PC-9 (cell line): ENCODE results near the gene ZFAND4.

Experiments
- EZH2 ChIP-seq: fragments of 200-600 bp; sonication (generic); IDR thresholded peaks from 2 replicates; pipeline ENCODE4 v1.8.0; 2017; ENCODE audit warnings: antibody characterized with exemption, low read depth
- TF ChIP-seq, protein P1 (sequence below): fragments of 200-600 bp; sonication (generic); conservative IDR thresholded peaks from 2 replicates; pipeline ENCODE4 v1.6.1; 2017; ENCODE audit warnings: mixed run types, antibody characterized with exemption, mild to moderate bottlenecking, moderate library complexity

DNA sequence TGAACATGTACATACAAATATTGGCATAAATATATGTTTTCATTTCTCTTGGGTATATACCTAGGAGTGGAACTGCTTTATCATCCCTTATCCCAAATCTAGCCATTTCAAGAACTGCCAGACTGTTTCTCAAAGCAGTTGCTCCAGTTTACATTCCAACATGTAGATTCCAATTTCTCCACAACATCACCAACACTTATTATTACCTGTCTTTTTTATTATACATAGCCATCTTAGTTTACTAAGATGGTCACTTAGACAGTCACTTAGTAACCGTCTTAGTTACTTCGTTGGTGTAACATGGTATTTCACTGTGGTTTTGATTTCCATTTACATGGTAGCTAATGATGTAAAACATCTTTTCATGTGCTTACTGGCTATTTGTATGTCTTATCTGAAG is 82.7 kb downstream of the ZFAND4 start:
- TF ChIP-seq, protein P1, sequence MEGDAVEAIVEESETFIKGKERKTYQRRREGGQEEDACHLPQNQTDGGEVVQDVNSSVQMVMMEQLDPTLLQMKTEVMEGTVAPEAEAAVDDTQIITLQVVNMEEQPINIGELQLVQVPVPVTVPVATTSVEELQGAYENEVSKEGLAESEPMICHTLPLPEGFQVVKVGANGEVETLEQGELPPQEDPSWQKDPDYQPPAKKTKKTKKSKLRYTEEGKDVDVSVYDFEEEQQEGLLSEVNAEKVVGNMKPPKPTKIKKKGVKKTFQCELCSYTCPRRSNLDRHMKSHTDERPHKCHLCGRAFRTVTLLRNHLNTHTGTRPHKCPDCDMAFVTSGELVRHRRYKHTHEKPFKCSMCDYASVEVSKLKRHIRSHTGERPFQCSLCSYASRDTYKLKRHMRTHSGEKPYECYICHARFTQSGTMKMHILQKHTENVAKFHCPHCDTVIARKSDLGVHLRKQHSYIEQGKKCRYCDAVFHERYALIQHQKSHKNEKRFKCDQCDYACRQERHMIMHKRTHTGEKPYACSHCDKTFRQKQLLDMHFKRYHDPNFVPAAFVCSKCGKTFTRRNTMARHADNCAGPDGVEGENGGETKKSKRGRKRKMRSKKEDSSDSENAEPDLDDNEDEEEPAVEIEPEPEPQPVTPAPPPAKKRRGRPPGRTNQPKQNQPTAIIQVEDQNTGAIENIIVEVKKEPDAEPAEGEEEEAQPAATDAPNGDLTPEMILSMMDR, result no peak
- TF ChIP-seq EZH2, result no peak
